ENCODE measurements around the gene CEP95.

Gene CEP95

DNA sequence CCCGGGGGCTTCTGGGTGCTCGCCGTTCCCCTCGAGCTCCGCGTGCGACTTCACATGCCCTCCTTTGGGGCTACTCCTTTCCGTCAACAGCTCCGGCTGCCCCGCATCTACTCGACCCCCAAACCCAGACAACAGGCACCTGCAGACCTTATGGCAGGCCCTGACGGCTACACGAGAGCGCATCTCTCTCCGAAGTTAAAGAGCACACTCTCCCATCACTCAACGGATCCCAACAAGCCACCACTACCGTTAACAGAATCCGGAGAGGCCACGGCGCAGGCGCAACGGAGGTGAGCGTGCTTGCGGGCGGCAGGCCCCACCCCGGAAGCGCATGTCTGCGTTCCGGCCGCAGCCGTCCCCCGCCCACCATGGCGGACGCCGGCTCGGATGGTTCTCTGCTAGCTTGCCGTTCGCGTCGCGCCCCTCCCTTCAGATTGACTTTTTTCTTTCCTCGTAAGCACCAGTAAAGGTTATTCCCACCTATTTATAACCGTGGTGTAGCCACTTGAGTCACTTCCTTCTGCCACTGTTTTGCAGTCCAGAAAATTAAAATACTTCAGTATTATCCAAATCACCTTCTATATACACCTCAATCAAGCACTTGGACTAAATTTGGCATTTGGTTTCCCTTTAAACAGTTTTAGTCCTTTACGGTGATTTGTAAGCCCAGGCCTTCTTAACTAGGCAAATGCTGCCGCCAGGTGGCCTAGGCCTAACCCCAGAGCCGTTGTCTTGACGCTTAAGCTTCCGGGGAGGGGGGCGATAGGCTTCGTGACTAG, 9.8 kb upstream of the CEP95 start, which contains the start of gene POLG2:
POLG2 (minus strand) TSS at position 269 of the 779 bp plus-strand sequence; CDS start at position 183, 86 bp downstream.
- no peaks in the 10 kb centered on the region for H3K27me3 ChIP-seq
- TF ChIP-seq Cebpa-rat (IDR thresholded peaks at IDR 0.05) = no peak
- H3K9ac ChIP-seq = peak within 1 kb of the TSS; percentile 73 to 87 (median 84)
- peak within 1 kb of the TSS; percentile 59 to 80 (median 76) for H3K4me3 ChIP-seq
- H4K20me1 ChIP-seq = peaks cover 47 to 65% (median 50%) of the 10 kb centered on the region in 11 experiments
- H3K9me3 ChIP-seq (replicated peaks in 1 of 11) = peaks cover 0 to 3% (median 0%) of the 10 kb centered on the region in 11 experiments; a peak in 1 of 22 replicates
- peaks cover 69 to 89% (median 77%) of the 10 kb centered on the region in 10 experiments for H3K4me1 ChIP-seq
- peaks cover 51 to 72% (median 64%) of the 10 kb centered on the region in 11 experiments for H3K36me3 ChIP-seq
- H3K4me2 ChIP-seq = peak within 1 kb of the TSS; percentile 88 to 98 (median 94)
- H3K27ac ChIP-seq = peak within 1 kb of the TSS; percentile 60 to 85 (median 83); a peak in 21 of 22 replicates

DNA sequence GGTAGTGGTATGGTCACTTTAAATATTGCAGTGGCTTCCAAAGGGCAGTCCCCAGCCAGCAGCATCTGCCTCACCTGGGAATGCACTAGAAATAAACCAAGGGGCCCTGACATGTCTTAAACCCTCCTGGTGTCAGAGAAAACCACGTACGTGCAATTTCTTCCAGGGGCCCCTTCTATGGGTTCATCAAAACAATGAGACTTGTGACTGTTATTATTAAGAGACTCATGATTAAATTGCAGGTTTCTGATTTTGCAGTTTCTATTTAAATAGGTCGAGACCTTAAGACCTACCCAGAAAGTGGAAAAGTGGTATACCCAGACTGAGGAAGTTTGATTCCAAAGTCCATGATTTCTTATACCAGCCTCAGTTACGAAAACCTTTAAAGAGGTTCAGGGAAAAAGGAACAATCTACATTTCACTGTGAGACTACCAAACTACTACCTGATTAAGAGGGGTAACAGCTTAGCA, 9.2 kb upstream of the CEP95 start:
- no peak for TF ChIP-seq Cebpa-rat (IDR thresholded peaks at IDR 0.05)
- Histone ChIP-seq H3K27ac (peak overlapping the region; percentile 60 to 85 (median 83); a peak in 21 of 22 replicates), H4K20me1 (peaks cover 53 to 72% (median 56%) of the 10 kb centered on the region in 11 experiments), H3K4me3 (peak overlapping the region; percentile 59 to 80 (median 76)), H3K4me1 (peaks cover 72 to 89% (median 81%) of the 10 kb centered on the region in 10 experiments), H3K9ac (peak overlapping the region; percentile 73 to 87 (median 84); a peak in 21 of 22 replicates), H3K36me3 (peaks cover 52 to 72% (median 64%) of the 10 kb centered on the region in 11 experiments), H3K9me3 (replicated peaks in 1 of 11) (peaks cover 0 to 3% (median 0%) of the 10 kb centered on the region in 11 experiments; a peak in 1 of 22 replicates), H3K27me3 (no peaks in the 10 kb centered on the region), H3K4me2 (peak overlapping the region; percentile 88 to 98 (median 94))

DNA sequence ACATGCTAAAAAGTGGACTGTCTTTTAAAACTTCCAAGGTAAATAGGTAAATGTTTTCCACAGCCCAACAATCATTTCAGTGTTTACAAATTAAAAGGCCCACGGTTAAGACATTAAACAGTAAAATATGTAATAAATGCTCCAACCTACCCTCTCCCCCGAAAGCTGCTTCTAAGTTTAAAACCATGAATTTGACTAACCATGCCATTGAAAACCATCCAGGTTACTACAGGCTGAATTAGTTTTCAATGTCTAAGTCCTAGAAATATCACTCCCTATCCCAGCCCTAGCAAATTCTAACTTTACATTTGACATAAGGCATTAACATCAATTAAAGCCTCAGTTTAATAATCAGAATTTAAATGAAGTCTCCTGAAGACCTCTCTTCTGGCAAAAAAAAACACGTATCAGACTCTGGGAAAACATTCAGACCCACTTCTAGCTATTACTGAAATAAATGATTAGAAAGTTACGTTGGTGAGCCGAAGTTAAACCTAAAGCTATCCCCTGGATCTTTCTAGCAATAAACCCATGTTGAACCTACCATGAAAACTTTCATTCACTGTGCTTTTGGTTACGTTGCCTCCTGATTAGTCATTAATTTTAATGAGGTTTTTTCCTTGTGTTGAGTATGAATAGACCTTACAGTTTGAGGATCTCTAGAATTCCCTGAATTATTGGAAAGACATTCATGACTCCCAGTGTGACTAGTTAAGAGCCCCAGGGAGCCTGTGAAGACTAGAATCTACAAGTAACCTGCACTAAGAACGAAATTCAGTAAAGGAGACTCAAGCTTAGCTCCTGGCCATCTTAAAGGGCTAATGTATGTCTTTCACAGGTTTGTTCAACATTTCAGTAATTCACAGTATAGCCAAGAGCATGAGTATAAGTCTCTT, 8.2 kb upstream of the CEP95 start:
- Histone ChIP-seq H3K27ac (peak overlapping the region in 5 of 11 experiments; percentile 76 to 84 (median 82); a peak in 5 of 22 replicates), H3K4me2 (peak overlapping the region; percentile 88 to 98 (median 94); a peak in 21 of 22 replicates), H4K20me1 (peaks cover 63 to 81% (median 65%) of the 10 kb centered on the region in 11 experiments), H3K9me3 (replicated peaks in 1 of 11) (no peaks in the 10 kb centered on the region), H3K4me1 (peaks cover 82 to 90% (median 86%) of the 10 kb centered on the region in 10 experiments), H3K4me3 (peak overlapping the region in 9 of 10 experiments; percentile 59 to 80 (median 77); a peak in 10 of 20 replicates), H3K9ac (peak overlapping the region; percentile 45 to 87 (median 84); a peak in 19 of 22 replicates), H3K27me3 (no peaks in the 10 kb centered on the region), H3K36me3 (peaks cover 54 to 72% (median 64%) of the 10 kb centered on the region in 11 experiments)
- TF ChIP-seq Cebpa-rat (IDR thresholded peaks at IDR 0.05) = no peak

DNA sequence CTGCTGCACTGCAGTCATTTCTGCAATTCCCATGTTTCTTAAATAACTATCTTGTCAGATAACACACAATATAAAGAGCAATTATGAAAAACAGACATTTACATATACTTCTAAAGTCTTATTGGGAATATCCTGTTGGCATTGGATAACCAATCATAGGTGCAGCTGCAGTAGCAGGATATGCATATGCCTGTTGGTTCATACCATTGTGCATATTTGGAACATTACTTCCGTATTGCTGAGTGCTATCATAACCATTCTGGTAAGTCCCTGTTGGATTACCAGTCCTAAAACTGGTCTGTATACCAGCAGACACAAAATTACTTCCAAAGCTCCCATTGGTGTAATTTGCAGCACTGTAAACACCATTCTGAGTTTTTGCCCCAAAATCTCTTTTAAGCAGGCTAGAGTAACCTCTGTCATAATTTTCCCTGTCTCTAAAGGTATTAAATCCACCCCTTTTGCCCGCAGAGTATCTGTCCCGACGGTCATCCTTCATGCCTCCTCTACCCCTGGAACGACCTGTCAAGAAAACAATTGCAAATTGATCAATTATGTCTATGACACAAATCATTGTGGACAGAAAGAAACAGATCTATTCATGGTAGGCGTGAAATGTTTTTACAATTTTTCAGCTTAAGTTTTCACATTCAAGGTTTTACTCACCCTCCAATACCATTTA, 6.8 kb upstream of the CEP95 start:
- peaks cover 68 to 76% (median 74%) of the 10 kb centered on the region in 11 experiments for H3K36me3 ChIP-seq
- H3K9ac ChIP-seq = peak overlapping the region in 1 of 11 experiments; percentile 4; a peak in 4 of 22 replicates
- no peaks in the 10 kb centered on the region for H3K9me3 ChIP-seq (replicated peaks in 1 of 11)
- H4K20me1 ChIP-seq = peaks cover 77 to 92% (median 79%) of the 10 kb centered on the region in 11 experiments
- H3K4me2 ChIP-seq = peak overlapping the region; percentile 2 to 96 (median 90); a peak in 19 of 22 replicates
- no peak overlapping the region for H3K27ac ChIP-seq
- peak overlapping the region in 2 of 10 experiments; percentile 6 to 16; a peak in 1 of 20 replicates for H3K4me3 ChIP-seq
- H3K27me3 ChIP-seq = no peaks in the 10 kb centered on the region
- no peak for TF ChIP-seq Cebpa-rat (IDR thresholded peaks at IDR 0.05)
- H3K4me1 ChIP-seq = peaks cover 79 to 88% (median 83%) of the 10 kb centered on the region in 10 experiments

DNA sequence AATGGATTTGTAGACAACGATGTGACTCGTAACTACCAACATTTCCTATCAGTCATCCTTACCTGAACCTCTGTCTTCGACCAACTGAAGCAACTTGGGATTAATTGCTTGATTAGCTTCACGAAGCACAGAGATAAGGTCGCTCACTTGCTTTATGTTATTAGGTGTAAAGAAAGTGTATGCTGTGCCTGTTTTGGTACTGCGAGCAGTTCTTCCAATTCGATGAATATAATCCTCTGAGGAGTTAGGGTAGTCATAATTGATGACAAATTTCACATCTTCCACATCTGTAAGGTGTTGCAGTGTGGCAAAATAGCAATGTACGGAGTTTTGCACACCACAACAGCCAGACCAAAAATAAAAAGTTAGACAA, 6.3 kb upstream of the CEP95 start:
- H3K4me2 ChIP-seq = peak overlapping the region; percentile 1 to 96 (median 90); a peak in 16 of 22 replicates

DNA sequence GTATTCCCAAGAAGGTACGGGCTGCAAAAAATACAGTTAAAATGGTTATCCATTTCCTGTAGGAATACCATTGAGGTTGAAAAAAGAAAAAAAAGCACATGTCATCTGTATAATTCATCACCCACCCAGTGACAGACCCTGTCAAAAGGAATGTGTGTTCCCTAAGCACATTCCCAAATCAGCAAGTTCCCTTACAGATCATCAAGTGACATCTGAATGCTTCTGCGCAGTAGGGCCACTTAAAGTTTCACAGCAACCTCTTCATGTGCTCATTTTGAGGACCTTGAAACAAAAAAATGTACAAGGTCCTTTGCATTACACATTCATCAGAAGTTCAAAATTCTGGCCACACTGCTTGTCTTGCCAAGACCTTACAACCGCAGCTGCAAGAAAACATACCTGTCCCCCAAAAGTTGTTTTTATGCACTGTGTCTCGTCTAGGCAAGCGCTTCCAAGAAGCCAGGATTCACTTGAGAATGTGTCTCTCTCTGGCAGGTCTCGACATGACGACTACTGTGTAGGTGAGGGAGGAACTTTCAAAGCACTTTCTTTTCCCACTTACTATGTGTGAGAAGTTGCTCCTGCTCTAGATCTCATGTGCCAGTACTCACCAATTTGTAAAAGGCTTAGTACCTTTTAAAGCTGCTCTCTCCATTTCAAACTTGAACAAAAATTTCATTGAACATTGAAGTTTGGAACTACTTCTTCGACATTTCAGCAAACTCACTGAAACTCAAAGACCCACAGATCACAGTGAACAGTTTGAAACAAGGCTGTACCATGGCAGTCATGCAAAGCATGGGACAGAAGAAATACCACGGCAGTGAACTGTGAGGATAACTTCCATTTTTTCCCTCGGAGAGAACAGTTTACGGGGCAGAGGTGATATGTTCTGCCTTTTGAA, 5.7 kb upstream of the CEP95 start:
- Histone ChIP-seq H3K4me3 (0 out of 20 replicates have a peak overlapping the region, but pooled peaks of 1 of the 10 experiments have one; percentile 1), H3K4me2 (peak overlapping the region; percentile 1 to 96 (median 88); a peak in 17 of 22 replicates), H3K36me3 (peaks cover 70 to 80% (median 77%) of the 10 kb centered on the region in 11 experiments), H3K9ac (peak overlapping the region in 9 of 11 experiments; percentile 4 to 32 (median 11); a peak in 9 of 22 replicates), H3K27me3 (no peaks in the 10 kb centered on the region), H3K9me3 (replicated peaks in 1 of 11) (no peaks in the 10 kb centered on the region), H3K4me1 (peaks cover 68 to 76% (median 72%) of the 10 kb centered on the region in 10 experiments), H4K20me1 (peaks cover 80 to 91% (median 85%) of the 10 kb centered on the region in 11 experiments), H3K27ac (0 out of 22 replicates have a peak overlapping the region, but pooled peaks of 1 of the 11 experiments have one; percentile 14)
- no peak for TF ChIP-seq Cebpa-rat (IDR thresholded peaks at IDR 0.05)

More for the DNA sequence above, 6.3 kb upstream of the CEP95 start:
- H3K4me3 ChIP-seq = 0 out of 20 replicates have a peak overlapping the region, but pooled peaks of 1 of the 10 experiments have one; percentile 16
- no peaks in the 10 kb centered on the region for H3K27me3 ChIP-seq
- H3K36me3 ChIP-seq = peaks cover 70 to 78% (median 77%) of the 10 kb centered on the region in 11 experiments
- no peak for TF ChIP-seq Cebpa-rat (IDR thresholded peaks at IDR 0.05)
- peaks cover 80 to 93% (median 84%) of the 10 kb centered on the region in 11 experiments for H4K20me1 ChIP-seq
- H3K4me1 ChIP-seq = peaks cover 74 to 83% (median 78%) of the 10 kb centered on the region in 10 experiments
- peak overlapping the region in 4 of 11 experiments; percentile 9 to 32 (median 16); a peak in 3 of 22 replicates for H3K9ac ChIP-seq
- H3K27ac ChIP-seq = no peak overlapping the region
- no peaks in the 10 kb centered on the region for H3K9me3 ChIP-seq (replicated peaks in 1 of 11)

DNA sequence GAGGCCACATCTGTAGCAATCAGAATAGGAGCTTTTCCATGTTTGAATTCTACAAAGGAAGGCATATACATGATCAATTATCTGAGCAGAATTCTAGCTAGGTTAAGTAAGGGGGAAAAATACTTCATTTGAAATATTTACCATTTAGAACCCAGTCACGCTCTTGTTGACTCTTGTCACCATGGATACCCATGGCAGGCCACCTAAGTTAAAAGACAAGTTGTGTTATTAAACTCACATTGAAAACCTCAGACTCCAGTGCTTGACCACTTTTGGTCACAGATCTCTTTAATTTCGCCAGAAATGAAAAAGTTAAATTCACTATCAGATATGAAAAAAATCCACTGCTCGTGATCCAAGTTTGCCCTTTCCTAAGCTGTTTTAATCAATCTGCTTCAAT, 4.8 kb upstream of the CEP95 start:
- Histone ChIP-seq H3K4me2 (peak overlapping the region in 8 of 11 experiments; percentile 85 to 96 (median 92); a peak in 12 of 22 replicates), H3K4me1 (peaks cover 65 to 75% (median 72%) of the 10 kb centered on the region in 10 experiments), H3K36me3 (peaks cover 70 to 80% (median 77%) of the 10 kb centered on the region in 11 experiments), H4K20me1 (peaks cover 80 to 90% (median 86%) of the 10 kb centered on the region in 11 experiments), H3K9ac (peak overlapping the region in 6 of 11 experiments; percentile 4 to 39 (median 18); a peak in 7 of 22 replicates), H3K27ac (0 out of 22 replicates have a peak overlapping the region, but pooled peaks of 1 of the 11 experiments have one; percentile 14), H3K9me3 (replicated peaks in 1 of 11) (no peaks in the 10 kb centered on the region), H3K27me3 (no peaks in the 10 kb centered on the region), H3K4me3 (no peak overlapping the region; a peak in 1 of 20 replicates)
- TF ChIP-seq Cebpa-rat (IDR thresholded peaks at IDR 0.05) = no peak
